GM19351 (cell line): ENCODE measurements around the gene SGO2.
"Not testable (repeated sequence)": the region's sequence is repeated elsewhere in the genome, so short reads cannot be mapped to it uniquely, and the experiment has no call there.

Experiments
- ATAC-seq: cut with Tn5 transposase; IDR thresholded peaks from one replicate; pipeline ENCODE4 v1.9.1; 2021; ENCODE audit warnings: mild to moderate bottlenecking, moderate library complexity; ENCODE audit not compliant: unreplicated experiment

SGO2 gene

DNA sequence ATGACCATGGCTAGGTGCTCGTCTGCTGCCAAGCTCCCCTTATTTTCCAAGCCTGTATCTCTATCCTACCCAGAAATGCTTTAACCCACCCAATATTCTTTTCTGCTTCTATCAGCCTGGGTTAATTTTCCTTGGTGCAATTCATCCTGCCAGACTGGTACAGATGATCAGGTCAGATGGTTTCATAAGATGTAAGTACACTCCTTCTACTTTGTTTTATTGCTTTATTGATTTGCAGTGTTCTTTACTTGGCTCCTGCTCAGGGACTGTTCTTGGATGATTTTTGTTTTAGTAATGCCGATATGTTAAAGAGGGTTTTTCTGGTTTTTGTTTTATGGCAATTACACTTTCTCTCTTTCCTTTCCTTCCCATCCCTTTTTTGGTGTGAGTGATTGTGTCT, 2.4 kb upstream of the SGO2 start:
- no peak for ATAC-seq

DNA sequence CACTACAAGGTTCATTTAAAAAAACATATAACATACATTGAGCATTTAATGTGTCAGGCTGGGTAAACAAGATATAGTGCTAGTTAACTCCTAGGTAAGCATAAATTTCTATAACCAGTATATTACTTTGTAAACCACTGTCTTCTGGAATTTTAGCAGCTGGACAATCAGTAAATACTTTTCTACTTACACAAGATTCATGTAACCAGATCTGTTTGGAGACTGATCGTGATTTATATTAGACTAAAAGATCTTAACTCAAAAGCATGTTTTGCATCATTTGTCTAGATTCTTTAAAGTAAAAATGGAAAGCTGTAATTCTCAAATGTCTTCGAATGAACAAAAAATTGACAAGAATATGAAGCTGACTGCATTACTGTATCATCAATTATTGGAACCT, 941 bp upstream of the SGO2 start:
- no peak for ATAC-seq

DNA sequence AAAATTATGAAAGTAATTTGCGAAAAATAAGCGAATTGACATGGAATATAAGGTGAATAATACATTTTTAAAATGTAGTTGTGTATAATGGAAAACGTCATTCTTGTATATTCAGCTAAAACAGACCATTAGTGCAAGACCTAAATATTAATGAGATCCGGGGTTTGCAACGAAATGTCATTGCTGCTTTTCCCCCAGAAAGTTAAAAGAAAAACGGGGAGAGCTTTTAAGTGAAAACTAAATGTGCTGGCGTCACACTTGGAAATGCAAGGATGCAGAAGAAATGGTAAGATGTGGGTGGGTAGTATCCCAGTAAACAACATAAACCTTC, 491 bp upstream of the SGO2 start:
- ATAC-seq, result no peak

DNA sequence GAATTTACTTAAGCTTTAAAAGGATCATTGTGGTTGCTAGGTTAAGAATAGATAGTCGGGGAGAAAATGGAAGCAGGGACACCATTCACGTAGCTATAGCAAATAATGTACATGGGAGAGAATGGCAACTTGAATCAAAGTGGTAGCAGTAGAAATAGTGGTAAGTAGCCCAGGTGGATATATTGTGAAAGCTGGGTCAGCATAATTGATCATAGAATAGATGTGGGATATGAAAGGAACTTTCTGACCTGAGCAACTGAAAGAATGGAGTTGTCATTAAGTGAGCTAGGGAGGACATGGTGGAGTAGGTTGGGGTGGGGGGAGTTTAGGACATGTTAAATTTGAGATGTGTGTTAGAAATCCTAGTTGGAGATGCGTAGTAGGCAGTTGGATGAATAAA, 2.2 kb downstream of the SGO2 start:
- ATAC-seq, result no peak

DNA sequence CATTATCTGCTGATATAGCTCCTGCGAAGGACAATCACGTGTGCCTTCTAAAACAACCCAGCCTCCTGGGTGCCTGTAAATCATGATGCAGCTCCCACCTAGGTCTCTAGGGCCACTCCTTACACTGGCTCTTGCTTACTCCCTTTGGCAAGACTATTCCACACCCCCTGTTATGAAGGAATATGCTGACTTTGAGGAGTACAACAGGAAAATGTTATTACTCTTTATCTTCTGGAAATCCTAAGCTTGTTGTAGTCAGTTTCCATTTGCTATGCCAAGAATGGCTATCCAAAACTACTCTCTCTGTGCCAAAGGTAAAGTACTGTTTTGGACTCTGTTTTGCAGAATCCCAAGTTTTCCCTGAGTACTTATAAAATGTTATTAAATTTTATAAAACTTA, 7.7 kb downstream of the SGO2 start:
- ATAC-seq, result no peak

DNA sequence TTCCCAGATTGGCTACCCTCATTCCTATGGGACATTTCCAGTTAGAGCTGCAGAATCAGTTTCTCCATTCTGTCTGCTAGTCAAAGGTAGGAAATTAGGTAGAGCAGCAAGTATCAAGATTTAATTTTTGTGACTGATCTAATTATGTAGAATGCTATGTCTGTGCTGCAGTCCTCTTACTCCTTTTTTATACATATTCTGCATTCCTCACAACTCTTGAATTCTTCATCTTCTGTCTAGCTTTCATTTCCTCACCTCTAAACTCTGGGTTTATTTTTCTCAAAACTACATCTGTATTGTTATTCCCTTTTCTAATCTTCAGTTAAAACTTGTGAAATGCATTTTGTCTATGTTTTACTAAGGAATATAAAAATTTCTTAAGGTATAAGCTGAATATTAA, 8.6 kb downstream of the SGO2 start:
- no peak for ATAC-seq

DNA sequence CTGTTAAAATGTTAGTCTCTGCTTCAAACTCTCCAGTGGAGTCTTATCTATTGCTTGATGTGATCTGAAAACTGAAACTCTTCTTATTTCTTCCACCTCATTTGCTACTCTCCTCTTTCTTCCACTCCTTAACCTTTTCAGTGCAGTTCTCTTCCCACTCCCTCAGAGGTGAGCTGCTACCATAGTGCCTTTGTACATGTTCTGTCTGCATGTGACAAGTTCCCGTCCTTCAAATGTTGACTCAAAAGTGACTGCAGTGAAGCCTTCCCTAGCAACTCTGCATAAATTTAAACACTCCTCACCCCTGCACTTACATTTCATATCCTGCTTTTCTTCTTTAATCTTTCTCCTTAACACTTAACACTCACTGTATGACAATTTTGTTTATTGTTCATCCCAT, 12.1 kb downstream of the SGO2 start:
- ATAC-seq, result no peak

DNA sequence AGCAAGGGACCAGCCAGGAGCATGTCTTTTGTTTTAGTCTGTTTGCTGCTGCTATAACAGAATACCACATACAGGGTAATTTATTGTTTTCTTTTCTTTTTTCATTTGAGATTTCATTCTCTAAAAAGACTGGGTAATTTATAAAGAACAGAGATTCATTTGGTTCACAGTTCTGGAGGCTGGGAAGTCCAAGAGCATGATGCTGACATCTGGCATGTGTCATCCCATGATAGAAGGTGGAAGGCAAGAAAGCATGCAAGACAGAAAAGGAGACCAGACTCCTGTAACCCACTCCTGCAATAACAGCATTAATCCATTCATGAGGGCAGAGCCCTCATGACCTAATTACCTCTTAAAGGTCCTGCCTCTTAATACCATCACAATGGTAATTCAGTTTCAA, 14.8 kb downstream of the SGO2 start:
- no peak for ATAC-seq

DNA sequence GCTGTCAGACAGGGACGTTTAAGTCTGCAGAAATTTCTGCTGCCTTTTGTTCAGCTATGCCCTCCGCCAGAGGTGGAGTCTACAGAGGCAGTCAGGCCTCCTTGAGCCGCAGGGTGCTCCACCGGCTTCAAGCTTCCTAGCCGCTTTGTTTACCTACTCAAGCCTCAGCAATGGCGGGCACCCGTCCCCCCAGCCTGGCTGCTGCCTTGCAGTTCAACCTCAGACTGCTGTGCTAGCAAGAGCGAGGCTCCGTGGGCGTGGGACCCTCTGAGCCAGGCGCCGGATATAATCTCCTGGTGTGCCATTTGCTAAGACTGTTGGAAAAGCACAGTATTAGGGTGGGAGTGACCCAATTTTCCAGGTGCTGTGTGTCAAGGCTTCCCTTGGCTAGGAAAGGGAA, 40.6 kb downstream of the SGO2 start:
- not testable (repeated sequence) for ATAC-seq

DNA sequence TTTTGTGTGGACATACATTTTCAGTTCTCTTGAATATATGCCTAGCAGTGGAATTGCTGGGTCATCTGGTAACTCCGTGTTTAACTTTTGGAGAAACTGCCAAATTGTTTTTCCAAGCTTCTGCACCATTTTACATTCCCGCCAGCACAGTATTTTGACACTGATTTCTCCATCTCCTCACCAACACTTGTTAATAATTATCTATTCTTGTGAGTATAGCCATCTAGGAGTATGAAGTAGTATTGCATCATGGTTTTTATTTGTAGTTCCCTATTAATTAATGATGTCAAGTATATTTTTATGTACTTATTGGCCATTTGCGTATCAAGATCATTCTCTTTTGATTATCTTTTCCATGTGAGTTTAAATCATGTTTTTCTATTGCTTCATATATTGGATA, 41.9 kb downstream of the SGO2 start:
- ATAC-seq, result no peak

DNA sequence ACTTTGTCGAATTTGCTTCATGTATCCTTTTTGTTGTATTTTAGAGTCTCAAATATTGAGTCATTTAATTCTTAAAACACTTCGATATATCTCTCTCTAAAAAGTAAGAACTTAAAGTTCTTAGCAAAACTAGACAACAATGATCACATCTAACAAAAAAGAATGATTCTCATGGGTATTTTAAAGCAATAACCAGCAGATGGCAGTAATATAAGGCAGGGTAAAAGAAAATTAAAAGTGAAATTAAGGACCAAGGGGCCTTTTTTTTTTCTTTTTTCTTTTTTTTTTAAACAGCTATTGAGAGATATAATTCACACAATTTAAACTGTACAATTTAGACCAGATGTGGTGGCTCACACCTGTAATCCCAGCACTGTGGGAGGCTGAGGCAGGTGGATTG, 50.0 kb downstream of the SGO2 start:
- no peak for ATAC-seq

DNA sequence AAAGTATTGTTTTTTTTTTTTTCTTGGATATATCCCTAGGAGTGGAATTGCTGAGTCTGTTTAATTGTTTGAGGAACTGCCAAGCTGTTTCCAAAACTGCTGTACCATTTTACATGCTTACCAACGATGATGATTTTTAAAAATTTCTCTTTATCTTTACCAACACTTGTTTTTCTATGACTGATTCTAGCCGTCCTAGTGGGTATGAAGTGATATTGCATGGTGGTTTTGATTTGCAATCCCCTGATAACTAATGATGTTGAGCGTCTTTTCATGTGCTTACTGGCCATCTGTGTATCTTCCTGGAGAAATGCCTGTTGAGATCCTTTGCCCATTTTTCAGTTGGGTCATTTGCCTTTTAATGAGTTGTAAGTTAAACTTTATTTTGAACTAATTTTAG, 51.0 kb downstream of the SGO2 start:
- ATAC-seq, result no peak

DNA sequence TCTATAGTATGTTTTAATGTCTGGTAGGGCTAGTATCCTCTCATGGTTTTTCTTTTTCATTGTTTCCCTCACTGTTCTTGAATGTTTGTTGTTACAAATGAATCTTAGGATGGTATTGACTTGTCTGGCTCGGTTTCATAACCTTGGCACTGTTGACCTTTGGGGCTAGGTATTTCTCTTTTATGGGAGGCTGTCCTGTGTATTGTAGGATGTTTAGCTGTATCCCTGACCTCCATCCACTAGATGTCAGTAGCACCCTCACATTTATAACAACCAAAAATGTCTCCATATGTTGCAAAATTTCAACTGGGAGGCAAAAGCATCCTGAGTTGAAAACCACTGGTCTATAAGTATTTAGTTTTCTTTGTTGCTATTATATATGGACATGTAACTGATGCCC, 52.8 kb downstream of the SGO2 start:
- no peak for ATAC-seq

DNA sequence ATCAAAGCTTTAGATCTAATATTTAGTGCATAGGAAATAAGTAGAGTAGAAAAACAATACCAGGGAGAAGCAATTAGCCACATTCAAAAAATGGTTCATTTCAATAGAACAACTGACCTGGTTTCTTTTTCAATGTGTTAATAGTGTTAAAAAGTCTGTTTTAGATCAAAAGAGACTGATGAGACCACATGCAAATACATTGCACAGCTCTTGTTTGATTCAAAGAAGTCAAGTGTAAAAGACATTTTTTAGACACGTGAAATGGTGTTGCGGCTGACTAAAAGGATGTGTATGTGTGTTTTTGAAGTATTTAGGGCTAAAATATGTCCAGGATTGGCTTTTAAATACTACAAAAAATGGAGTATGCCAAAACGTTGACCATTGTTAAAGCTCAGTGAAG, 58.6 kb downstream of the SGO2 start:
- no peak for ATAC-seq

DNA sequence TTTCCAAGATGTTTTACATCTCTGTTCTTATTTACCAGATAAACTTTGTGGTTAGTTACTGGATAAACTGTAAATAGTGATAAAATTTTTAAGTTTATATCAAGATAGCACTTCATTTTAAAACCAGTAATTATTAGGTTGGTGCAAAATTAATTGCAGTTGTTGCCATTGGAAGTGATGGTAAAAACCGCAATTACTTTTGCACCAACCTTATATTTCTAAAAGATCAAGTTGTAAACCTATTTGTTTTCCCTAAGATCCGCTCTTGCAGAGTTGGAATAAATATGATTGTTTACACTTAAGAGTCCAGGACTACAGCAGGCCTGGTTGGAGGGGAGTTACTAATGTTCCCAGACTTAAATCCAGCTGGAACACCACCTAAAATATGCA, 59.3 kb downstream of the SGO2 start:
- ATAC-seq, result no peak

DNA sequence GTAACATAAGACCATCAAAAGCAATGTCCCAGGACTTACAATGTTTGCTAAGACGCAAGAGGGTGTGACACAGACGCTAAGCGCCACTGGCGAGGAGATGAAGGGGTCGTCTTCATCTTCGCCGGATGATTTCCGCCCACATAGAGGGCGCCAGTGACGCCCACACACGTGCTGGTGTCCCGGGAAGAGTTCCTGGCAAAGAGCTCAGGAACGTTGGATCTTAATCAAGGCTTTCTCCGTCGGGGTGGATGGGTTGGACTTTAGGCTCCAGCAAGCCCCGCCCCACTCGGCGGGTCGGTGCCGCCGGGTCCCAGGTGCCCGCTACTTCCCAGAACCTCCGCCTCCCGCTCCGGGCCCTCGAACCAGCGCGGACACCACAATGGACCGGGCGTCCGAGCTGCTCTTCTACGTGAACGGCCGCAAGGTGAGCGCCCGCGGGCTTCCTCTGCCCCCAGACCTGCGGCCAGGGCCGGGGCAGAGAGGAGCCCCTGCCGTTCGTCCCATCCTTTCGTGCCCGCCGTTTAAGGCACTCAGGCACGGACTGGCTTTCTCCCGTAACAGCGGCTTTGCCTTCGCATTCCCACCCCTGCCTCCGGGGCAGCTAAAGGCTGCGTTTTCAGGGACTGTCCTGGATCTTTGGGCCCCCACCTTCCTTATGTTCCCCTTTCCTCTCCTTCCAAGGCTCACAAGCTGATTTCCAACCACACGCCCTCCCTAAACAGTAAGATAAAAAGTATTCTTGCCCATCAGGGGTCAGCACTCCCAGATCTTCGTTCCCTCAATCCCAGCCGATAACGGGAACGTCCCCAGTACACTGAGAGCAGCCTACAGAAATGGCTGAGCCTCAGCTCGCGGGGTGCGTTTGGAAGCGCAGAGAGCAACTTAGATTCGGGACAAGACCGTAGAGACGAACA, 60.0 kb downstream of the SGO2 start, which contains the start of gene AOX1:
AOX1 (plus strand) TSS at position 285 of the 914 bp plus-strand sequence; CDS start at position 380, 95 bp downstream.
- no peak for ATAC-seq

DNA sequence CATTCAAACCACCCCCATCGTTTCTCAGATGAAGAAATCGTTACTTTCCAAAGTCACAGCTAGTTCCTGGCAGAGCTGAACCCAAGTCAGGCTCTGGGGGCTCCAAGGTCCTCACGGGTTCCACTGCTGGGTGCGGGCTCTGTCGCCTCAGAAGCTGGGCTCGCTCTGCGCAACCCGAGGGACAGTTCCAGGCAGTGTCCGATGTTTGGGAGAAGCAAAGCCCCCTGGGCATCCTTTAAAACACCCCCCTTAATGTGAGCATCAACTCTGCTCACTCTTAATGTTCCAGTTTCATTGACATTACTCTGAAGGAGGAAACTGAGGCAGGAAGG, 60.6 kb downstream of the SGO2 start:
- no peak for ATAC-seq

DNA sequence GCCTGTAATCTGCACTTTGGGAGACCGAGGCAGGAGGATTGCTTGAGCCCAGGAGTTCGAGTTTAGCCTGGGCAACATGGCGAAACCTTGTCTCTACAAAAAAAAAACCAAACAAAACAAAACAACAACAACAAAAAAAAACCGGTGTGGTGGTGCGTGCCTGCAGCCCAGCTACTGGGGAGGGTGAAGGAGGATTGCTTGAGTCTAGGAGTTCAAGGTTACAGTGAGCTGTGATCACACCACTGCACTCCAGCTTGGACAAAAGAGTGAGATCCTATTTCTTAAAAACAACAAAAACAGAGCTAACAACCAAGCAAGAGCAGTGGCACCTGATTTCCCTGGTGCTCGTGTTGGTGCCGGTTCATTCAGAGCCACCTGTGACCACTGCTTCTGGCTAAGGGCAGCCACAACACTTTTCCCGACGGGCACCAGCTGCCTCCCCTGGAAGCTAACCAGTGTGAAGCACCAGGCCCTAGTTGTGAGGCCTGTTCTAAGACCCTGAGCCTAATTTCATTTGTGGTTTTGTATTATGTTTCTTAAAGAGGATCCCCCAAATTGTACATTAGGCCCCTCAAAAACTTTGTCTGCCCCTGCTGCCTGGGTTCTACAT, 61.1 kb downstream of the SGO2 start:
- no peak for ATAC-seq

DNA sequence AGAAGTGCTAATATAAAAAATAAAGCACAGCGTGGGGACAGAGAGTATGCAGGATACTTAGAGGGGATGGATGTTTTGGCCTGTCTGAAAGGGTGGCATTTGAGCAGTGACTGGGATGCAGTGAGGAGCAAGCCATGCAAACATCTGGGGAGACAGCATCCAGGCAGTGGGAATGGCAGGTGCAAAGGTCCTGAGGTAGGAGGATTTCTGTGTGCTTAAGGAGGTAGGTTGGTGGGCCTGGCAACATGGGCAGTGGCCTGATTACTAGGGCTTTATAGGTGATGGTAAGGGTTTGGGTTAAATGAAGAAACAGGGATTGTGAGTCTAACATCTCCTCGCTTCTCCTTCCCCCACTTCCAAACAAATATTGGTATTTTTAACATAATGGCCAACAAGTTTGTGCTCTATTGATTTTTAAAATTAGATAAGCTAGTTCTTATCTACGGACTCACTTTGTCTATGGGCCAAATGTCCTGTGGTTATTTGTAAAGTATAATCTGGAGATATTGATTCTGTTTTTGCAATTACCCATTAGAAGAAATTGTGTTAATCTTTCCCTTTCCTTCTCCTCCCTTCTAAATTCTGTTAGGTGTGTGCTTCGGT, 62.2 kb downstream of the SGO2 start:
- no peak for ATAC-seq

DNA sequence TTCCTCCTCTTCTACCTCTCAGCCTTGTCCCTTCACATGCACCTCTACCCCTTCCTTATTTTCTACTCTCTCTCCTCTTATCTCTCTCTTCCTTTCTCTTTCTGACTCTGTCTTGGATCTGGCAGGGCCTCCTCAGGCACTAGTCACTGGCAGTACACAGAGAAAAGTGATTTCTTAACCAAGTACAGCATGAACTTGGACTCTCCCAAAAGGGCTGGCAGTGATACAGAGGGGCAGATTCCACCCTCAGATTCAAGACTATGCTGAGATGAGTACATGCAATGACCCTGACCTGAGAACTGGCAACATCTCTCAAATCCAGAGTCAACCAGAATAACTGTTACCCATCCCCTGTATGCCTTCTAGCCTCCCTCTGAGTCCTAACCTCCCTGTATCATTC, 64.1 kb downstream of the SGO2 start:
- no peak for ATAC-seq

DNA sequence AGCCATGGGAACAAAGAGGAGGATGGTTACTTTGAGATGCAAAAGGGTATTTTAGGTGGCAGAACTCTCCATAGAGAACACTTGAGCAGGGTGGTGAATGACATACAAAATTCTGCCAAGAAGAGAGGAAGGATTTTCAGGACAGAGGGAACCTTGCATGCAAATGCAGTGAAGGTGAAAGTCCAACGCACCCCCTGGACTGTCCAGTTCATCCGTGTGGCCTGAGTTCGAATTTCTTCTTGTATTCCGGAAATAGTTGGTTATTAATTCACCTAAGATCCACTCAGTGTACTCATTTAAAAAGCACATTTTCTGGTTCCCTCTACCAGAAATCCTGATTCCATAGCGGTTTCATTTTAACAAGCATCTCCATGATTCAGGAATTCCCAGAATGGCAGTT, 65.3 kb downstream of the SGO2 start:
- ATAC-seq, result no peak

DNA sequence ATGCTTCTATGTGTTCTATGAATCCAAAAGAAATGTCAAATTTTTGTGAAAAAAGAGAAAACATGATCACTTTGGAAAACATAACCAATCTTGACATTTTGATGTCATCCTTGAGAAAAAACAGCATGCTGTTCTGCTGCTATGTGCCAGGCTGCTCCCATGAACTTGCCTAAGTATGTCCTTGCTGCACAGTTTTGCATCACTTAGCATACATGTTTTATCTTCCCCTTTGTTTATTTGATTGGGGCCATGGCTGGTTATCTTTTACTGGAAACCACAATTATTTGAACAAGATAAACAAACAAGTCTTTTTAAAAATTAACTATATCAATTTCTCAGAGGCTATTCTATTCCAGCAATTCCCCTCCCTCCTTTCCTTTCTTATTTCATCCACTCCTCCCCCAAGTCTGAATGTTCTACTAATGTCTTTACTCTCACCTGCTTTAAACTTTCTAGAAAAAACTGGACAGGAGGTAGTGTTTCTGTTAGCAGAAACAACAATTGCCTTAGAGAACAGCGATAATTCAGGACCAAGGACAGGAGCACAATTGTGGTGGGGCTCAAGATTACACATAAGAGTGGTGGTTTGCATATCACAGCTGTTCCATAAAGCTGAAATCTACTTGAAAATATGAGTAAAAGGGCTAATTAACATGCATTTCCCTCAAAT, 66.5 kb downstream of the SGO2 start:
- ATAC-seq, result no peak
